Astrocyte (in vitro differentiated cells and primary cell): ENCODE measurements around the gene DNHD1. TPM values are rescaled to one million over a fixed set of nuclear protein-coding genes. Genes with fewer than 3 reads are reported as not detected.

Source experiments
- DNase-seq: peaks from one replicate; pipeline ENCODE4 v3.0.0-alpha.2; 2010; ENCODE audit warnings: low read depth
- FAIRE-seq: peaks from 2 replicates; lab custom pipeline; 2011; peaks lifted over from hg19 to GRCh38; lab: Jason Lieb, UNC
- H2AFZ ChIP-seq: 2 replicates; pipeline ENCODE4 v1.6.0; 2012; ENCODE audit warnings: low read depth, low read length, inconsistent platforms
- H3K27ac ChIP-seq: 2 replicates; pipeline ENCODE4 v1.5.1; 2011; ENCODE audit warnings: low read depth, low read length, inconsistent platforms
- H3K27me3 ChIP-seq: 2 replicates; pipeline ENCODE4 v1.6.0; 2011; ENCODE audit warnings: low read length, inconsistent platforms; ENCODE audit not compliant: insufficient read depth
- H3K36me3 ChIP-seq: 2 replicates; pipeline ENCODE4 v1.5.1; 2011; ENCODE audit warnings: low read length, inconsistent platforms; ENCODE audit not compliant: insufficient read depth
- H3K4me1 ChIP-seq: 2 replicates; pipeline ENCODE4 v1.5.1; 2011; ENCODE audit warnings: low read length, inconsistent platforms; ENCODE audit not compliant: insufficient read depth
- H3K4me2 ChIP-seq: 2 replicates; pipeline ENCODE4 v1.6.0; 2012; ENCODE audit warnings: low read length, inconsistent platforms
- H3K4me3 ChIP-seq: 2 replicates; pipeline ENCODE4 v1.5.1; 2011; ENCODE audit warnings: low read depth, mild to moderate bottlenecking, low read length, inconsistent platforms; ENCODE audit not compliant: insufficient read depth
- H3K79me2 ChIP-seq: 2 replicates; pipeline ENCODE4 v1.6.0; 2012; ENCODE audit warnings: mild to moderate bottlenecking, low read length, inconsistent platforms; ENCODE audit not compliant: insufficient read depth
- H3K9ac ChIP-seq: 2 replicates; pipeline ENCODE4 v1.6.0; 2012; ENCODE audit warnings: mild to moderate bottlenecking, low read length, inconsistent platforms
- H3K9me3 ChIP-seq: 2 replicates; pipeline ENCODE4 v1.5.1; 2012; ENCODE audit warnings: low read depth, mild to moderate bottlenecking, low read length, inconsistent platforms; ENCODE audit not compliant: insufficient read depth
- H4K20me1 ChIP-seq: 2 replicates; pipeline ENCODE4 v1.6.0; 2012; ENCODE audit warnings: low read length, inconsistent platforms; ENCODE audit not compliant: insufficient read depth
- H3K27ac Mint-ChIP-seq: one replicate; pipeline ENCODE4 v1.8.0; 2021; ENCODE audit warnings: mild to moderate bottlenecking, mixed read lengths; ENCODE audit not compliant: unreplicated experiment
- H3K27me3 Mint-ChIP-seq: one replicate; pipeline ENCODE4 v1.8.0; 2021; ENCODE audit warnings: low read depth, mixed read lengths; ENCODE audit not compliant: unreplicated experiment
- H3K36me3 Mint-ChIP-seq: one replicate; pipeline ENCODE4 v1.8.0; 2021; ENCODE audit warnings: low read depth, mixed read lengths; ENCODE audit not compliant: unreplicated experiment
- H3K4me1 Mint-ChIP-seq: one replicate; pipeline ENCODE4 v1.8.0; 2021; ENCODE audit warnings: low read depth, mixed read lengths; ENCODE audit not compliant: unreplicated experiment
- H3K4me3 Mint-ChIP-seq: one replicate; pipeline ENCODE4 v1.8.0; 2021; ENCODE audit warnings: mild to moderate bottlenecking, moderate library complexity, mixed read lengths; ENCODE audit not compliant: unreplicated experiment
- H3K9me3 Mint-ChIP-seq: one replicate; pipeline ENCODE4 v1.8.0; 2021; ENCODE audit warnings: mild to moderate bottlenecking, mixed read lengths; ENCODE audit not compliant: unreplicated experiment
- EZH2 ChIP-seq: IDR thresholded peaks from 2 replicates; pipeline ENCODE4 v1.6.1; 2012; ENCODE audit warnings: mild to moderate bottlenecking, low read length, inconsistent platforms; ENCODE audit not compliant: insufficient read depth
- total RNA-seq: library from RNA; stranded (reverse); gene quantifications from 2 replicates; pipeline ENCODE4 v1.2.1, GENCODE V29; 2021
- TF ChIP-seq, protein P1 (sequence below): IDR thresholded peaks from 2 replicates; pipeline ENCODE4 v1.5.1; 2011; ENCODE audit warnings: low read depth, mild to moderate bottlenecking, inconsistent platforms, low read length, moderate library complexity; ENCODE audit not compliant: insufficient read depth

Gene DNHD1
- total RNA-seq, 1 donor from 2014 or later = 8.2 TPM

DNA sequence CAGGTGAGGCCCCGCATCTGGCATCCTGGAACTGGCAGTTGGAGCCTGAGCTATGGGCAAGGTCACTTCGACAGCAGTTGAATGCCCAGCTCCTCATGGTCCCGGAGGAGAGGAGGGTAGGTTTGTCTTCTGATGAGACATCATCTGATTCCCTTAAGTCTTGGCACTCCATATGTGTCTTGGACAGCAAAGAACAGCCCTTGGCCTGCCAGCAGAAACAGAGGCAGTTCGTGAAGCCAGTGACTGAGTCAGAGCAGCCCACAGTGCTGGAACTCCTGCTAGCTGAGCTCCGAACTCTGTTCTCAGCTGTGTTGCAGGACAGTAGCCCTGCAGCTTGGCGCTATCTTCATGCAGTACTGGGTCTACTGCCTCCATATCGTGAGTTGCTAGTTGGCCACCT lies 1.0 kb downstream of the DNHD1 start:
- peaks cover 34% of the 10 kb centered on the region for H3K36me3 Mint-ChIP-seq
- H3K27ac Mint-ChIP-seq = no peak overlapping the region

DNA sequence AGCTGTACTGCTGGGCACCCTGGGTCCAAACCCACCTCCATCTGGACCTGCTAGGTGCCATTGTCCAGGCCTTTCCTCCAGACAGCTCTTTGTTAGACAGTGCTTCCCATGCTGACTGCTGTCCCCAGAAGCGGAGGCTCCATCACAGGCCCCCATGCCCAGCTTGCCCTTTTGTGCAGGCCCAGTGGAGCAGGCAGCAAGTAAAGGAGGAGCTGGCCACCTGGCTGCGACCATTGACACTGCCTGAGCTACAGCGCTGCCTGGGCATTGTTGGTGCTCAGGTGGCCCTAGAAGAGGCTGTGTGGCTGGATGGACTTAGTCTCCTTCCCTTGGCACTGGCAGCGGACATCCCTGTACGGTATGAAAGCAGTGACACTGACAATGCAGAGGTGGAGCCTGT lies 1.5 kb downstream of the DNHD1 start:
- H3K27me3 ChIP-seq = no peaks in the 10 kb centered on the region
- peaks cover 3% of the 10 kb centered on the region for H4K20me1 ChIP-seq
- no peak overlapping the region for H3K4me3 ChIP-seq
- peaks cover 4% of the 10 kb centered on the region for H3K36me3 ChIP-seq
- no peak overlapping the region for H3K4me3 Mint-ChIP-seq
- H3K27me3 Mint-ChIP-seq = no peaks in the 10 kb centered on the region
- peaks cover 13% of the 10 kb centered on the region for H3K4me1 ChIP-seq
- peaks cover 33% of the 10 kb centered on the region for H3K36me3 Mint-ChIP-seq
- FAIRE-seq (no peak), DNase-seq (no peak)
- no peaks in the 10 kb centered on the region for H3K9me3 ChIP-seq
- no peak overlapping the region for H3K27ac Mint-ChIP-seq
- no peak overlapping the region for H3K9ac ChIP-seq
- H3K79me2 ChIP-seq = no peaks in the 10 kb centered on the region
- H3K9me3 Mint-ChIP-seq = no peaks in the 10 kb centered on the region
- TF ChIP-seq EZH2 = no peak
- TF ChIP-seq, protein P1, sequence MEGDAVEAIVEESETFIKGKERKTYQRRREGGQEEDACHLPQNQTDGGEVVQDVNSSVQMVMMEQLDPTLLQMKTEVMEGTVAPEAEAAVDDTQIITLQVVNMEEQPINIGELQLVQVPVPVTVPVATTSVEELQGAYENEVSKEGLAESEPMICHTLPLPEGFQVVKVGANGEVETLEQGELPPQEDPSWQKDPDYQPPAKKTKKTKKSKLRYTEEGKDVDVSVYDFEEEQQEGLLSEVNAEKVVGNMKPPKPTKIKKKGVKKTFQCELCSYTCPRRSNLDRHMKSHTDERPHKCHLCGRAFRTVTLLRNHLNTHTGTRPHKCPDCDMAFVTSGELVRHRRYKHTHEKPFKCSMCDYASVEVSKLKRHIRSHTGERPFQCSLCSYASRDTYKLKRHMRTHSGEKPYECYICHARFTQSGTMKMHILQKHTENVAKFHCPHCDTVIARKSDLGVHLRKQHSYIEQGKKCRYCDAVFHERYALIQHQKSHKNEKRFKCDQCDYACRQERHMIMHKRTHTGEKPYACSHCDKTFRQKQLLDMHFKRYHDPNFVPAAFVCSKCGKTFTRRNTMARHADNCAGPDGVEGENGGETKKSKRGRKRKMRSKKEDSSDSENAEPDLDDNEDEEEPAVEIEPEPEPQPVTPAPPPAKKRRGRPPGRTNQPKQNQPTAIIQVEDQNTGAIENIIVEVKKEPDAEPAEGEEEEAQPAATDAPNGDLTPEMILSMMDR = no peak
- no peaks in the 10 kb centered on the region for H3K4me1 Mint-ChIP-seq
- H3K27ac ChIP-seq = no peak overlapping the region
- H2AFZ ChIP-seq = no peak overlapping the region
- H3K4me2 ChIP-seq = no peak overlapping the region

More for the DNA sequence above, 1.0 kb downstream of the DNHD1 start:
- no peaks in the 10 kb centered on the region for H3K9me3 Mint-ChIP-seq
- H2AFZ ChIP-seq = no peak overlapping the region
- H3K9ac ChIP-seq = no peak overlapping the region
- no peak overlapping the region for H3K4me3 ChIP-seq
- H3K27ac ChIP-seq = no peak overlapping the region
- H3K4me2 ChIP-seq = no peak overlapping the region
- no peak overlapping the region for H3K4me3 Mint-ChIP-seq
- H3K27me3 Mint-ChIP-seq = no peaks in the 10 kb centered on the region
- DNase-seq = peak; percentile 52
- no peak for TF ChIP-seq EZH2
- TF ChIP-seq, protein P1 = no peak
- no peaks in the 10 kb centered on the region for H3K4me1 Mint-ChIP-seq
- H3K9me3 ChIP-seq = no peaks in the 10 kb centered on the region
- no peaks in the 10 kb centered on the region for H3K79me2 ChIP-seq
- peaks cover 4% of the 10 kb centered on the region for H3K36me3 ChIP-seq
- H3K27me3 ChIP-seq = no peaks in the 10 kb centered on the region
- H3K4me1 ChIP-seq = peaks cover 11% of the 10 kb centered on the region
- FAIRE-seq = no peak
- peaks cover 3% of the 10 kb centered on the region for H4K20me1 ChIP-seq

DNA sequence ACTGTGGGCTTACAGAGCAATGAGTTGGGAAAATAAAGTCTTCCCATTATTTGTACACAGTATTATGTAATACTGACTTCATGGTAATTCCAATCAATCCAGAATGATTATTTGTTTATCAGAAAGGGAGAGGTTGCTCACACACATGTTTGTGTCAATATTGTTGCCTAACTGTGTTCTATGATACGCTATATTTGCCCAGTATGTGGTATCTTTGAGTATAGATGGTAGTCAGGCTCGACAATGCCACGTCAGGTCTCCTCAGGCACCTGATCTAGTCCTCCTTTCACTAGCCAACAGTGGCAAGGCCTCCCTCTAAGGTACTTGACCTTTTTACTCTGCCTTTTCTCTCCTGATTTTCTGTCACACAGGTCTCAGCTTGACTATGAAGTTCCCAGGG lies 5.3 kb downstream of the DNHD1 start:
- no peak for TF ChIP-seq EZH2
- TF ChIP-seq, protein P1 = no peak
- Histone ChIP-seq H3K9me3 (no peaks in the 10 kb centered on the region), H2AFZ (no peak overlapping the region), H4K20me1 (no peaks in the 10 kb centered on the region), H3K4me2 (no peak overlapping the region), H3K79me2 (no peaks in the 10 kb centered on the region), H3K36me3 (peaks cover 4% of the 10 kb centered on the region), H3K4me3 (no peak overlapping the region), H3K9ac (no peak overlapping the region), H3K27me3 (no peaks in the 10 kb centered on the region), H3K4me1 (peaks cover 14% of the 10 kb centered on the region), H3K27ac (no peak overlapping the region)
- H3K27ac Mint-ChIP-seq = no peak overlapping the region
- H3K27me3 Mint-ChIP-seq = no peaks in the 10 kb centered on the region
- FAIRE-seq (no peak), DNase-seq (no peak)
- H3K9me3 Mint-ChIP-seq = no peaks in the 10 kb centered on the region
- H3K4me1 Mint-ChIP-seq = no peaks in the 10 kb centered on the region
- no peak overlapping the region for H3K4me3 Mint-ChIP-seq
- peaks cover 19% of the 10 kb centered on the region for H3K36me3 Mint-ChIP-seq
